Muscle layer of duodenum (tissue), 2 donors: Measurements from ENCODE around the gene NCOA7.
"Not testable (repeated sequence)": the region's sequence is repeated elsewhere in the genome, so short reads cannot be mapped to it uniquely, and the experiment has no call there.

ENCODE experiments used
- H3K27ac ChIP-seq: one replicate; pipeline ENCODE4 v1.7.0; 2013; ENCODE audit warnings: mild to moderate bottlenecking, low read length
- H3K27me3 ChIP-seq: one replicate; pipeline ENCODE4 v1.7.0; 2013; ENCODE audit warnings: low read depth, mild to moderate bottlenecking, control low read depth, low read length
- H3K36me3 ChIP-seq, 2 donors: one replicate each; pipeline ENCODE4 v1.7.0; 2013; ENCODE audit warnings: low read length in 2 of 2, control low read depth in 1 of 2, mild to moderate bottlenecking in 1 of 2; ENCODE audit not compliant: insufficient read depth in 2 of 2, control insufficient read depth in 1 of 2
- H3K4me1 ChIP-seq, 2 donors: one replicate each; pipeline ENCODE4 v1.7.0; 2013; ENCODE audit warnings: low read length in 2 of 2, mild to moderate bottlenecking in 2 of 2, control low read depth in 1 of 2, moderate library complexity in 1 of 2; ENCODE audit not compliant: insufficient read depth in 2 of 2, control insufficient read depth in 1 of 2
- H3K4me3 ChIP-seq, 2 donors: one replicate each; pipeline ENCODE4 v1.7.0; 2013; ENCODE audit warnings: low read length in 2 of 2, low read depth in 1 of 2, mild to moderate bottlenecking in 1 of 2
- H3K9me3 ChIP-seq, 2 donors: one replicate each; pipeline ENCODE4 v1.7.0; 2013; ENCODE audit warnings: low read length in 2 of 2, control low read depth in 1 of 2, mild to moderate bottlenecking in 1 of 2; ENCODE audit not compliant: control insufficient read depth in 1 of 2
- donor health status: healthy.

Gene NCOA7

GRCh38 chr6:125957391-125957693 lies 166.6 kb downstream of the NCOA7 start:
- Histone ChIP-seq H3K27me3 (no peaks in the 10 kb centered on the region), H3K9me3 (no peaks in the 10 kb centered on the region), H3K4me1 (peaks cover 15 to 22% of the 10 kb centered on the region in 2 donors), H3K36me3 (no peaks in the 10 kb centered on the region), H3K4me3 (peak overlapping the region; percentile 84 to 91), H3K27ac (peak overlapping the region; percentile 81)

- H3K4me3 ChIP-seq = peak overlapping the region; percentile 84 to 91
- no peaks in the 10 kb centered on the region for H3K27me3 ChIP-seq
- peaks cover 15 to 22% of the 10 kb centered on the region in 2 donors for H3K4me1 ChIP-seq
- H3K27ac ChIP-seq = peak overlapping the region; percentile 81
- H3K9me3 ChIP-seq = no peaks in the 10 kb centered on the region
- no peaks in the 10 kb centered on the region for H3K36me3 ChIP-seq
These were observed 167.1 kb downstream of the NCOA7 start for GRCh38 chr6:125957845-125958244.

GRCh38 chr6:125959041-125959440 lies 168.3 kb downstream of the NCOA7 start:
- no peaks in the 10 kb centered on the region for H3K36me3 ChIP-seq
- no peak overlapping the region for H3K27ac ChIP-seq
- H3K4me3 ChIP-seq = no peak overlapping the region
- H3K9me3 ChIP-seq = no peaks in the 10 kb centered on the region
- H3K4me1 ChIP-seq = peaks cover 15 to 22% of the 10 kb centered on the region in 2 donors
- H3K27me3 ChIP-seq = no peaks in the 10 kb centered on the region

- Histone ChIP-seq H3K27ac (no peak overlapping the region), H3K27me3 (no peaks in the 10 kb centered on the region), H3K36me3 (no peaks in the 10 kb centered on the region), H3K9me3 (no peaks in the 10 kb centered on the region), H3K4me3 (no peak overlapping the region), H3K4me1 (peaks cover 14 to 19% of the 10 kb centered on the region in 2 donors)
These were observed 170.4 kb downstream of the NCOA7 start for GRCh38 chr6:125961117-125961516.

GRCh38 chr6:125962900-125963497 lies 172.2 kb downstream of the NCOA7 start:
- Histone ChIP-seq H3K9me3 (no peaks in the 10 kb centered on the region), H3K4me3 (no peak overlapping the region), H3K4me1 (peaks cover 11 to 12% of the 10 kb centered on the region in 2 donors), H3K27me3 (no peaks in the 10 kb centered on the region), H3K27ac (no peak overlapping the region), H3K36me3 (peaks cover 2 to 6% of the 10 kb centered on the region in 2 donors)

GRCh38 chr6:125963817-125964216 lies 173.1 kb downstream of the NCOA7 start:
- H3K4me1 ChIP-seq = peaks cover 4% of the 10 kb centered on the region in 2 donors
- peaks cover 7 to 8% of the 10 kb centered on the region in 2 donors for H3K36me3 ChIP-seq
- H3K9me3 ChIP-seq = no peaks in the 10 kb centered on the region
- H3K27me3 ChIP-seq = no peaks in the 10 kb centered on the region
- no peak overlapping the region for H3K27ac ChIP-seq
- no peak overlapping the region for H3K4me3 ChIP-seq

- H3K27ac ChIP-seq = no peak overlapping the region
- no peak overlapping the region for H3K4me3 ChIP-seq
- peaks cover 0 to 3% of the 10 kb centered on the region in 2 donors for H3K4me1 ChIP-seq
- H3K36me3 ChIP-seq = peaks cover 7 to 8% of the 10 kb centered on the region in 2 donors
- H3K9me3 ChIP-seq = no peaks in the 10 kb centered on the region
- H3K27me3 ChIP-seq = no peaks in the 10 kb centered on the region
These were observed 175.8 kb downstream of the NCOA7 start for GRCh38 chr6:125966569-125966968.

GRCh38 chr6:125968493-125968892 lies 177.7 kb downstream of the NCOA7 start:
- Histone ChIP-seq H3K27me3 (no peaks in the 10 kb centered on the region), H3K4me3 (no peak overlapping the region), H3K27ac (no peak overlapping the region), H3K36me3 (peaks cover 8 to 14% of the 10 kb centered on the region in 2 donors), H3K9me3 (no peaks in the 10 kb centered on the region), H3K4me1 (peaks cover 0 to 3% of the 10 kb centered on the region in 2 donors)

- H3K36me3 ChIP-seq = peaks cover 12 to 23% of the 10 kb centered on the region in 2 donors
These were observed 180.0 kb downstream of the NCOA7 start for GRCh38 chr6:125970760-125971159.

GRCh38 chr6:125972478-125972877 lies 181.7 kb downstream of the NCOA7 start:
- H3K4me3 ChIP-seq, H3K4me1 ChIP-seq, H3K9me3 ChIP-seq, H3K27me3 ChIP-seq, H3K27ac ChIP-seq: not testable (repeated sequence)
- H3K36me3 ChIP-seq = peaks cover 12 to 23% of the 10 kb centered on the region in 2 donors

More at GRCh38 chr6:125970760-125971159, 180.0 kb downstream of the NCOA7 start:
- no peak overlapping the region for H3K4me3 ChIP-seq
- H3K27ac ChIP-seq = no peak overlapping the region
- H3K27me3 ChIP-seq = no peaks in the 10 kb centered on the region
- H3K9me3 ChIP-seq = no peaks in the 10 kb centered on the region
- H3K4me1 ChIP-seq = no peaks in the 10 kb centered on the region

- no peak overlapping the region for H3K4me3 ChIP-seq
- no peaks in the 10 kb centered on the region for H3K9me3 ChIP-seq
- H3K36me3 ChIP-seq = peaks cover 4 to 16% of the 10 kb centered on the region in 2 donors
- H3K27ac ChIP-seq = no peak overlapping the region
- H3K4me1 ChIP-seq = no peaks in the 10 kb centered on the region
- no peaks in the 10 kb centered on the region for H3K27me3 ChIP-seq
These were observed 183.6 kb downstream of the NCOA7 start for GRCh38 chr6:125974214-125974866.

- no peaks in the 10 kb centered on the region for H3K9me3 ChIP-seq
- no peaks in the 10 kb centered on the region for H3K27me3 ChIP-seq
- H3K27ac ChIP-seq = no peak overlapping the region
- no peak overlapping the region for H3K4me3 ChIP-seq
- peaks cover 4 to 9% of the 10 kb centered on the region in 2 donors for H3K36me3 ChIP-seq
- H3K4me1 ChIP-seq = no peaks in the 10 kb centered on the region
These were observed 188.3 kb downstream of the NCOA7 start for GRCh38 chr6:125979101-125979500.
